ENCODE measurements around the gene LRRC3B.

DNA sequence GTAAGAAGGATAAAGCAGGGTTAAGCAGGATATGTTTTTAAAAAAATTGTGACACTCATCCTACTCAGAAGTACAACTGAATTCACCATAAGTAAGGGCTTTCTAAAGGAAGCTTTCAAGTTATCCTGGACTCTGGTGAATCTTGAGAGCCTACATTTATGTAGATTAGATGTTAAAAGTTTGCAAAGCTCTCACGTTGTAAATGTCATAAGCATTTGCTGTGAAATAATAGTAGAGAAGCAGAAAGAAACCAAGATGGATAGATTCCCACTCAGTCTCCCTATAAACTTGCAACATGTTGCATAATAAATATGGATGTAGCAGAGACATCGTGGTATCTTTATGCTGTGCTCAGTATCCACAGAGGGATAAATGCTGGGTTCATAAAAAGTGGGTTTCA lies 77.0 kb downstream of the LRRC3B start:
- TF ChIP-seq, protein P1, sequence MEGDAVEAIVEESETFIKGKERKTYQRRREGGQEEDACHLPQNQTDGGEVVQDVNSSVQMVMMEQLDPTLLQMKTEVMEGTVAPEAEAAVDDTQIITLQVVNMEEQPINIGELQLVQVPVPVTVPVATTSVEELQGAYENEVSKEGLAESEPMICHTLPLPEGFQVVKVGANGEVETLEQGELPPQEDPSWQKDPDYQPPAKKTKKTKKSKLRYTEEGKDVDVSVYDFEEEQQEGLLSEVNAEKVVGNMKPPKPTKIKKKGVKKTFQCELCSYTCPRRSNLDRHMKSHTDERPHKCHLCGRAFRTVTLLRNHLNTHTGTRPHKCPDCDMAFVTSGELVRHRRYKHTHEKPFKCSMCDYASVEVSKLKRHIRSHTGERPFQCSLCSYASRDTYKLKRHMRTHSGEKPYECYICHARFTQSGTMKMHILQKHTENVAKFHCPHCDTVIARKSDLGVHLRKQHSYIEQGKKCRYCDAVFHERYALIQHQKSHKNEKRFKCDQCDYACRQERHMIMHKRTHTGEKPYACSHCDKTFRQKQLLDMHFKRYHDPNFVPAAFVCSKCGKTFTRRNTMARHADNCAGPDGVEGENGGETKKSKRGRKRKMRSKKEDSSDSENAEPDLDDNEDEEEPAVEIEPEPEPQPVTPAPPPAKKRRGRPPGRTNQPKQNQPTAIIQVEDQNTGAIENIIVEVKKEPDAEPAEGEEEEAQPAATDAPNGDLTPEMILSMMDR (tag by site-specific recombination; IDR thresholded peaks at IDR 0.05) = no peak
- TF ChIP-seq ZNF341 (tag by site-specific recombination; IDR thresholded peaks at IDR 0.05; ENCODE audit: low read depth) (no peak), SP7 (tag by site-specific recombination; IDR thresholded peaks at IDR 0.05) (no peak), ZNF10 (tag by site-specific recombination; IDR thresholded peaks at IDR 0.05) (no peak), ZNF23 (tag by site-specific recombination; IDR thresholded peaks at IDR 0.05; ENCODE audit: borderline replicate concordance) (no peak), KLF16 (tag by site-specific recombination; IDR thresholded peaks at IDR 0.05) (no peak)
- TF ChIP-seq, protein P2, sequence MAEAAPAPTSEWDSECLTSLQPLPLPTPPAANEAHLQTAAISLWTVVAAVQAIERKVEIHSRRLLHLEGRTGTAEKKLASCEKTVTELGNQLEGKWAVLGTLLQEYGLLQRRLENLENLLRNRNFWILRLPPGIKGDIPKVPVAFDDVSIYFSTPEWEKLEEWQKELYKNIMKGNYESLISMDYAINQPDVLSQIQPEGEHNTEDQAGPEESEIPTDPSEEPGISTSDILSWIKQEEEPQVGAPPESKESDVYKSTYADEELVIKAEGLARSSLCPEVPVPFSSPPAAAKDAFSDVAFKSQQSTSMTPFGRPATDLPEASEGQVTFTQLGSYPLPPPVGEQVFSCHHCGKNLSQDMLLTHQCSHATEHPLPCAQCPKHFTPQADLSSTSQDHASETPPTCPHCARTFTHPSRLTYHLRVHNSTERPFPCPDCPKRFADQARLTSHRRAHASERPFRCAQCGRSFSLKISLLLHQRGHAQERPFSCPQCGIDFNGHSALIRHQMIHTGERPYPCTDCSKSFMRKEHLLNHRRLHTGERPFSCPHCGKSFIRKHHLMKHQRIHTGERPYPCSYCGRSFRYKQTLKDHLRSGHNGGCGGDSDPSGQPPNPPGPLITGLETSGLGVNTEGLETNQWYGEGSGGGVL (tag by site-specific recombination; IDR thresholded peaks at IDR 0.05) = no peak
- TF ChIP-seq, protein P3, sequence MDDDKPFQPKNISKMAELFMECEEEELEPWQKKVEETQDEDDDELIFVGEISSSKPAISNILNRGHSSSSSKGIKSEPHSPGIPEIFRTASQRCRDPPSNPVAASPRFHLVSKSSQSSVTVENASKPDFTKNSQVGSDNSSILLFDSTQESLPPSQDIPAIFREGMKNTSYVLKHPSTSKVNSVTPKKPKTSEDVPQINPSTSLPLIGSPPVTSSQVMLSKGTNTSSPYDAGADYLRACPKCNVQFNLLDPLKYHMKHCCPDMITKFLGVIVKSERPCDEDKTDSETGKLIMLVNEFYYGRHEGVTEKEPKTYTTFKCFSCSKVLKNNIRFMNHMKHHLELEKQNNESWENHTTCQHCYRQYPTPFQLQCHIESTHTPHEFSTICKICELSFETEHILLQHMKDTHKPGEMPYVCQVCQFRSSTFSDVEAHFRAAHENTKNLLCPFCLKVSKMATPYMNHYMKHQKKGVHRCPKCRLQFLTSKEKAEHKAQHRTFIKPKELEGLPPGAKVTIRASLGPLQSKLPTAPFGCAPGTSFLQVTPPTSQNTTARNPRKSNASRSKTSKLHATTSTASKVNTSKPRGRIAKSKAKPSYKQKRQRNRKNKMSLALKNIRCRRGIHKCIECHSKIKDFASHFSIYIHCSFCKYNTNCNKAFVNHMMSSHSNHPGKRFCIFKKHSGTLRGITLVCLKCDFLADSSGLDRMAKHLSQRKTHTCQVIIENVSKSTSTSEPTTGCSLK (tag by site-specific recombination; IDR thresholded peaks at IDR 0.05) = no peak

Data from HEK293 (cell line).